IPS-20b (cell line): ENCODE measurements around the gene CDH24.

Experiments used
- H3K27ac ChIP-seq: one replicate; pipeline ENCODE4 v1.5.1; 2013; ENCODE audit warnings: low read length
- H3K27me3 ChIP-seq: 2 replicates; pipeline ENCODE4 v1.6.1; 2013; ENCODE audit warnings: mild to moderate bottlenecking, low read length, inconsistent platforms; ENCODE audit not compliant: insufficient read depth
- H3K36me3 ChIP-seq: 2 replicates; pipeline ENCODE4 v1.6.1; 2013; ENCODE audit warnings: low read depth, mild to moderate bottlenecking, inconsistent platforms, low read length, moderate library complexity; ENCODE audit not compliant: insufficient read depth
- H3K4me1 ChIP-seq: 2 replicates; pipeline ENCODE4 v1.6.1; 2013; ENCODE audit warnings: mild to moderate bottlenecking, control low read depth, inconsistent platforms, low read length, moderate library complexity; ENCODE audit not compliant: insufficient read depth
- H3K4me3 ChIP-seq: 2 replicates; pipeline ENCODE4 v1.5.1; 2013; ENCODE audit warnings: mild to moderate bottlenecking, low read length, inconsistent platforms
- H3K9ac ChIP-seq: 2 replicates; pipeline ENCODE4 v1.6.1; 2013; ENCODE audit warnings: low read depth, mild to moderate bottlenecking, inconsistent platforms, low read length, moderate library complexity
- H3K9me3 ChIP-seq: 2 replicates; pipeline ENCODE4 v1.6.1; 2013; ENCODE audit warnings: mild to moderate bottlenecking, low read depth, low read length, inconsistent platforms; ENCODE audit not compliant: insufficient read depth

The CDH24 gene

DNA sequence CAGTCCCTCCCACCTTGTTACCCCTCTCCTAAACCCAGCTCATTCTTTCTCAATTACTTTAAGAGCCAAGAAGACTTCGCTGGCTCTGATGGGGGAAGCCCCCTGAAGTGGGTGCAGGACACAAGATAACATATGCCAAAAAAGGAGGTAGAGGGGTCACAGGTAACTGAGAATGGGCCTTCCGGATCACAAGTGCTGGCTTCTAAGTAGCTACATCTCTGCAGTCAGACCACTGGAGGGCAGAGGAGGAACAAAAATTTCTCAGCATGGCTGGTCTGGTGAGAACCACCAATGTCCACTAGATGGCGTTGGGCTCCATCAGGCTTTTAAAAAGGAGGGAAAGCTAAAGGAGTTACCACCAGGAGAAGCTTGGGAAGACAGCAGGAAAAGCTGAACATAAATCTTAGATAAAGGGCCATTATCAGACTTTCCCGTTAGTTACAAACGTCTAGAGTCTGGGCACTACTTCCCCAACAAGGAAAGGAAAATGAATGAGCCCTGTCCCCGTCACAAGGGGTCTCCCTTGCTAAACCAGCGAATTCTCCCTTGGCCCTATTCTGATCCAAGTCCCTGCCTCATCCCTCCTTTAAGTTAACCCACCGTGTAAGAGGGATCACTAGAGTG, 11.6 kb upstream of the CDH24 start:
- peak overlapping the region; percentile 48 for H3K27ac ChIP-seq
- H3K4me1 ChIP-seq, result peaks cover 33% of the 10 kb centered on the region
- H3K9ac ChIP-seq, result peak overlapping the region; percentile 47; the same call in 1 of the 2 replicates
- H3K36me3 ChIP-seq, result peaks cover 72% of the 10 kb centered on the region
- H3K9me3 ChIP-seq, result no peaks in the 10 kb centered on the region
- no peaks in the 10 kb centered on the region for H3K27me3 ChIP-seq
- peak overlapping the region; percentile 49 for H3K4me3 ChIP-seq

DNA sequence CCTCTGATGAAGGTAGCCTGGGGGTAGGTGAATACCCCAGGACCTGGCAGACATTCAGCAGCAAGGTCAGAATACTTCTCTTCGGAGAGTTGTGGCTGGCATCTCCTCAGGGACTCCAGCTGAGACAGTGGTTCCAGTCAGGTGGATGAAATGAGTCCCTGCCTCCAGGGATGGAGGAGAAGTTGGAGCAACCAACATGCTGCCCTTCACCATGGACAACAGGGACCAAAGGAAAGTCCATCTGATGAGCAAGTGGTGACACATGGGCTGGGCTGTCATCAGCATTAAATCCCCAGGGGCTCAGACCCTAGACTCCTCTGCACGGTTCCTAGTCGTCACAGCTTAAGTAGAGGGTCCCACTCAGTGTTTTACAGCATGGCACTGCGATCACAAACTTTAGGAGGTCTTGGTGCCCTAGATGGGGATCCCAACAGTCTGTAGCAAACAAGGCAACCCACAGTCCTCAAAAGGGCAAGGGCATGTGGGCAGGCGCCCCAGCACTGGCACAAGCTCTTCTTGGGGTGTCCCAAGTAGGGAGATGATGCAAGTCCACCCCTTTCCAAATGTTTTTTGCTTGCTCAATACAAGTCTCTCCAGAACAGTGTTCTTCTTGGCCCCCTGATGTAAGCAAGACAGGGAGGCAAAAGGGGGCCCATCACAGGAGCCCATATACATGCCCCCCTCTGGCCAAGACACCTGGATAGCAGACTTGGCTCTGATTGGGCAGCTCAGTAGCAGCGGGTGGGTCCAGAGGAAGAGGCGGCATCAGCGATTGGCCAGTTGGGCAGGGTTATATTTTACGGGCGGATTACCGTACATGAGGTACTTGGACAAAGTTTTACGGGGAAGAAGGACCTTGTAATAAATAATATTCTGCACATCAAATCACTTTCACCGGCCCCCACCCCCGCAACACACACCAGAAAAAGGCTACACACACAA, 10.8 kb upstream of the CDH24 start:
- Histone ChIP-seq H3K4me3 (peak overlapping the region; percentile 45), H3K36me3 (peaks cover 77% of the 10 kb centered on the region), H3K27me3 (no peaks in the 10 kb centered on the region), H3K9ac (peak overlapping the region; percentile 47; the same call in 1 of the 2 replicates), H3K27ac (no peak overlapping the region), H3K9me3 (no peaks in the 10 kb centered on the region), H3K4me1 (peaks cover 33% of the 10 kb centered on the region)

DNA sequence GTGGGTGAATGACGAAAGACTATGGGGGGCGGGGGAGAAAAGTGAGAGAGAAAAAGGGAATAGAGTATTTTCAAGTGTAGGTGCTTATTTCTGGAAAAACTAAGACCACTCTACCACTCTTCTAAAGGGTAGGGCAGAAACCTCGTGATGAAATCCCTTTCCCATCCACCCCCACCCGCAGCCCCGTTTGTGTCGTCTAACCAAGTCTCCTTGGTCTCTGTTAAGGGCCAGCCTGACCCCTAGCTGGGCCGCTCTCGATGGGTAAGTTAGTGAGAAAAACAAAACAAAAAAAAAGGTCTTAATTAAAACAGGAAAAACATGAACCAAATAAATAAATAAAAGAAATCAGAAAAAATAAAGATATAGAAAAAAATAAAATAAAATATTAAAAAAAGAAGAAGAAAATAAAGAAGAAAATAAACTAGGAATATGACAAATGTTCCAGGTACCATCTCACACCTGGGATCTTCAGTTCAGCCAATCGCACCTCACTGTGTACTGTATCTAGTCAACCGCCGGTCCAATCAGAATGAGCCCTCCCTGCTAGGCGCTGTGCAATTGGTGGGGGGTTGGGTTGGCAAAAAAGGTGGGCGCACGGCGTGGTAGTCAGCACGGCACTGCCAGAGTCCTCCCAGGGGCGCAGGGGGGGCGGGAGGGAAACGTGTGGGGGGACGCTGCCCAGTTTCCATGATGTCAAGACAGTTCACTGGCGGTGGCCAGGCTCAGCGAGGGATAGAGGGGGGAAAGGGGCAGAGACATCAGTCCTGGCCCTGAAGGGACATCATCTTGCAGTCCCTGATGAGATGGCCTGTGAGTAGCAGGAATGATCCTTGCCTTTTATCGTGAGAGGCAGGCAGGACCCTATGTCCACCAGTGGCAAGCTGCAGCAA, 9.8 kb upstream of the CDH24 start:
- Histone ChIP-seq H3K27ac (no peak overlapping the region), H3K9ac (no peak overlapping the region), H3K4me3 (no peak overlapping the region), H3K9me3 (no peaks in the 10 kb centered on the region), H3K27me3 (no peaks in the 10 kb centered on the region), H3K36me3 (peaks cover 77% of the 10 kb centered on the region), H3K4me1 (peaks cover 23% of the 10 kb centered on the region)

DNA sequence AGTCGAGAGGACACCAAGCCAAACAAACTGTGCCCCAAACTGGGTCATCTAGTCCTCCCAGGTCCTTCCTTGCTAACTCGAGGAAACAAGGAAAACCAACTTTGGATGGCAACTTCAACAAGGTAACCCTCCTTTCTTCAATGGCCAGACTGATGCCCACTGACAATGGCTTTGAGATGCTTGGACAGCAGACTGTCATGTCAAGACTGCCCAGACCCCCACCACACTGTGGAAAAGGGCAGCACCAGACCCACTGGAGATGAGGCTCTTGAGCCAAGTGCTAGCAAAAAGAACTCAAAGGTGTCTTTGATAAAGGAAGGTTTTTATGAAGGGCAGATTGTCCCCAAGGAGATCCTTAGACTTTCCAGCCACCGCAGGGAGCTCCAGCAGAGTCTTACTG, 9.0 kb upstream of the CDH24 start:
- no peak overlapping the region for H3K27ac ChIP-seq
- H3K4me3 ChIP-seq, result no peak overlapping the region
- H3K4me1 ChIP-seq, result peaks cover 19% of the 10 kb centered on the region
- H3K9me3 ChIP-seq, result no peaks in the 10 kb centered on the region
- peaks cover 82% of the 10 kb centered on the region for H3K36me3 ChIP-seq
- H3K27me3 ChIP-seq, result no peaks in the 10 kb centered on the region
- H3K9ac ChIP-seq, result no peak overlapping the region

DNA sequence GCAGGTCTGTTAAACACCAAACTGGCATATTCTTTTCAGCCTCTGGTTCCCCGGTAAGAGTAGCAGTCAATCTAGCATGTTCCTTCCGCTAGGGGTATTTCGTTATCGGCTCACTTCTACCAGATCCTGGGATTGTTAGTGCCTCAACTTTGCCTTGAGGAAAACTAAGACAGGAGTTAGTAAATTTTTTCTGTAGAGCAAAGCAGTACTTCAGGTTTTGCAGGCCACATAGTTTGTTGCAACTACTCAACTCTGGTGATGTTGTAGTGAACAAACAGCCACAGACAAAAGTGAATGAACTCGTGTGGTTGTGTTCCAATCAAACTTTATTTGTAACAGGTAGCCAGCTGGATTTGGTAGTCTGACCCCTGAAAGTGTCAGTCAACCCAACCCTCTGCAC, 6.3 kb upstream of the CDH24 start:
- Histone ChIP-seq H3K9me3 (no peaks in the 10 kb centered on the region), H3K27me3 (no peaks in the 10 kb centered on the region), H3K4me1 (peaks cover 7% of the 10 kb centered on the region), H3K4me3 (no peak overlapping the region), H3K27ac (no peak overlapping the region), H3K9ac (no peak overlapping the region), H3K36me3 (peaks cover 96% of the 10 kb centered on the region)

DNA sequence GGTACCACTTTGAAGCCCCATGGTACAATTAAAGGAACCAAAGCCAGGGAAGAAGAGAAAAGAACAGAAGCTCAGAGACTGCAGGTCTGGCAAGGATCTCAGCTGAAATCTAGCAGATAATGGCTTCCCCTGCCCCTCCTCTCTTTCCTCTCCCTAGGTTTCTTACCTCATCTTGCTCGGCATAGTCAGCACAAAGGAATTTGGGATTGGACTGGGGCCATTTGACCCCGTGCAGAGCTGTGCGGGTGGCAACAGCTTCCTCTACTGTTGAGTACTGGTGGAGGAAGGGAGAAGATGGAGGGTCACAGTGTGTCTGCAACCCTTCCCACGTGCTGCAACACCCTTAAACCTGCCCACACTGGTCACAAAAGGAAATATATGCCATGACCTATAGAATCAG, 4.7 kb upstream of the CDH24 start:
- H3K27ac ChIP-seq, result no peak overlapping the region
- no peak overlapping the region for H3K9ac ChIP-seq
- H3K36me3 ChIP-seq, result peaks cover 81% of the 10 kb centered on the region
- no peaks in the 10 kb centered on the region for H3K9me3 ChIP-seq
- peaks cover 2% of the 10 kb centered on the region; the same call in 1 of the 2 replicates for H3K27me3 ChIP-seq
- H3K4me1 ChIP-seq, result no peaks in the 10 kb centered on the region; the same call in 1 of the 2 replicates
- H3K4me3 ChIP-seq, result no peak overlapping the region

DNA sequence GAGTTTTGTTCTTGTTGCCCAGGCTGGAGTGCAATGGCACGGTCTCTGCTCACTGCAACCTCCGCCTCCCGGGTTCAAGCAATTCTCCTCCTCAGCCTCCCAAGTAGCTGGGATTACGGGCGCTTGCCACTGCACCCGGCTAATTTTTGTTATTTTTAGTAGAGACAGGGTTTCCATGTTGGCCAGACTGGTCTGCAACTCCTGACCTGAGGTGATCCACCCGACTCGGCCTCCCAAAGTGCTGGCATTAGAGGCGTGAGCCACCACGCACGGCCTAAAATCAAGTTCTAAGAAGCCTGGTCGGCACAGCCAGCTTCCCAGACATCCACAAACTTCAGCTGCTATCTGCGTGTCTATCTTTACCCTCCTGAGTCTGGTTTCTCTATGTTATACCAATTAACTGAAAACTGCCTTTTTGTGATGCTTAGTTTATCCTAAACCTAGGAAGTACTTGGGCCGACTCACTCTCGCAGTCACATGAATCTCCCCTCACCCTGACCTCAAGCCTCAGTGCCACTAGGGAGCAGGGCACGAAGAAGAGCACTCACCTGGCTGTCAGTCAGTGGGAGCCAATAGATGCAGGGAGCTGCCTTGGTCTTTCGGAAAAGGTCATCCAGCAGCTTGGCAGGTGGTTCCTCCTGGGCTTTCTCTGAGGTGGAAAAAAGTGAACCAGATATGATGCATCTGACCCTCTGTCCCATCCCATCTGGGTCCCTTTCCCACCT, 3.4 kb upstream of the CDH24 start:
- Histone ChIP-seq H3K9ac (no peak overlapping the region), H3K27ac (no peak overlapping the region), H3K4me1 (peaks cover 3% of the 10 kb centered on the region; the same call in 1 of the 2 replicates), H3K36me3 (peaks cover 68% of the 10 kb centered on the region), H3K27me3 (peaks cover 6% of the 10 kb centered on the region; the same call in 1 of the 2 replicates), H3K9me3 (no peaks in the 10 kb centered on the region), H3K4me3 (no peak overlapping the region)

DNA sequence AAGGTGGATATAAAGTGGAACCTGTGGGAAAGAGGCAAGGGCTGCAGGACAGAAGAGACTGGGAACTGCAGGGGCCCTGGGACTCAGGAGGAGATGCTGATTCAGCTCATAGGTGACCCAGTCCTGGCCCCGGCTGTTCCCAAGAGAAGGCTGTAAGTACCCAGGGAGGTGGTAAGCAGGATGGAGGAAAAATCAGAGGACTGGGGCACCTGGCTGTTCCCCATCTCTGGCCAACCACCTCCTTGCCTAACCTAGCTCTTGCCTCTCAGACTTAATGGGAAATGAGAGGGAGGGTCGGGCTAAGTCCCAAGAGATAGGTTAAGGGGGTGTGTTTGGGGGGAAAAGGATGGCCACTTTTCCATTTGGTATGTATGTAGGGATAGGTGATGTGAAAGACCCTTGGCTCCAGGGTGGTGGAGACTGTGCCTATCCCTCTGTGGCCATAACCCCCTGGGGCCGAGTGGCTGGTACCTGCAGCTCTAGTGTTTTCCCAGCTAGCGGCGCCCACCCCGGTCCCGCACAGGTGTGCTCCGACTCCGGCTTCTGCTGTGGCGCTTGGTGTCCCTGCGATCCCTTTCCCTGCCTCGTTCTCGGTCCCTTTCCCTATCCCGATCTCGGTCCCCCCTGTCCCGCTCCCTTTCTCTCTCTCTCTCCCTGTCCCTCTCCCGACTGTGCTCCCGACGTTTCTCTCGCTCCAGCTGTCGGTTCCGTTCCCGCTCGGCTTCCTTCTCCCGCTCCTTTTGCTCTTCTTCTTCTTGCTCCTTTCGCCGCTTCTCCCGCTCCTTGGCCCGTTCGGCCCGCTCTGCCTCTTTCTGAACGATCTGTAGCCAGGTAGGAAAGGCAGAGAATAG, 1.6 kb upstream of the CDH24 start:
- Histone ChIP-seq H3K27ac (no peak overlapping the region), H3K4me1 (peaks cover 3% of the 10 kb centered on the region; the same call in 1 of the 2 replicates), H3K27me3 (peaks cover 6% of the 10 kb centered on the region; the same call in 1 of the 2 replicates), H3K9ac (no peak overlapping the region), H3K9me3 (no peaks in the 10 kb centered on the region), H3K4me3 (no peak overlapping the region), H3K36me3 (peaks cover 54% of the 10 kb centered on the region)

DNA sequence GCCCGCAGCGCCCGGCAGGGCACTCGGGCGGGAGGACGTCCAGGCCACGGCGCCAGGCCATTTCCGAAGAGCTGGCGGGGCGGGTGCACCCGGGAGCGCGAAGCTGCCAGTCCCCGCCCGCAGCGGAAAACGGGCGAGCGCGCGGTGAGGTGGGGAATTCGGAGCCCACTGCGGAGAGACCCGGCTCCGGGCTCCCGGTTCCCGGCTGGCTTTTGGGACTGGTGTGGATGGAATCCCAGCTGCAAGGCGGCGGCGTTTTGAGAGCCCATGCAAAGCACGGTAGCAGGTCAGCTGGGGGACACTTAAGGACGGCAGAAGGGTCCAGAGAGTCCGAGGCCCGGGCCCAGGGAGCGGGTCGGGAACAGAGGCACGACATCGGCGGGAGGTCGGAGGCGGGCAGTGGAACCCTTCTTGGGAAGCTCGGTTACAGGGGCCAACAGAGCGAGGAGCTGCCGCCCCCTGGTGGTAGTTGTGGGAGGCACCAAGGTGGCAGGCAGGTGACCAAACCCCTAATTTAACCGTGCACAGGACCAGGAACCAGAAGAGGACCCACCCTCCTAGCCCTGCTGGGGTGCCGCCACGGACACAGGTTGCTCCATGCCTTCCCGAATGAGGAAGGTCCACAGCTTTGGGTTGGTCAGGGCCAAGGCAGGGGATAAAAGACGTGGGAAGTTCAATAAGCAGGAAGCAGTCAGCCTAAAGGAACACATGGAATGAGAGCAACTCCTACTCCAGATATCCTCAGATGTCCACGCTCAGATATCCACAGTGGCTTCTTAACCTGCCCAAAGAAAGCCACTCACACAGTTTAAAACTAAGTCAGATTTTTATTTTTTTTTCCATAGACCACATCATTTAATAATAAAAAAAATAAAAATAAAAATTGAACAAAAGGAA, 685 bp upstream of the CDH24 start:
- Histone ChIP-seq H3K9ac (peak overlapping the region; percentile 82), H3K27me3 (peaks cover 6% of the 10 kb centered on the region; the same call in 1 of the 2 replicates), H3K9me3 (no peaks in the 10 kb centered on the region), H3K4me1 (peaks cover 3% of the 10 kb centered on the region; the same call in 1 of the 2 replicates), H3K27ac (peak overlapping the region; percentile 63), H3K36me3 (peaks cover 54% of the 10 kb centered on the region), H3K4me3 (peak overlapping the region; percentile 85)
